ENCODE measurements around the gene LIPF. TPM values are rescaled to one million over a fixed set of nuclear protein-coding genes. Genes with fewer than 3 reads are reported as not detected.
"Not testable (repeated sequence)": the region's sequence is repeated elsewhere in the genome, so short reads cannot be mapped to it uniquely, and the experiment has no call there.

The LIPF gene
- total and polyA plus RNA-seq, 2 experiments from 2014 or later = not detected

GRCh38 chr10:88660598-88660884 lies 3.7 kb upstream of the LIPF start:
- H3K27ac ChIP-seq = no peak overlapping the region
- H3K27me3 ChIP-seq = no peaks in the 10 kb centered on the region
- no peaks in the 10 kb centered on the region for H3K9me3 ChIP-seq (ENCODE audit: low read depth)
- H3K36me3 ChIP-seq = no peaks in the 10 kb centered on the region
- no peak for DNase-seq (ENCODE audit: low read depth in 1 of 2, low spot score in 1 of 2)
- no peak for TF ChIP-seq CTCF (IDR thresholded peaks at IDR 0.05; ENCODE audit: low read depth, low read length)
- peaks cover 8% of the 10 kb centered on the region for H3K4me1 ChIP-seq (ENCODE audit: low read depth)
- no peak overlapping the region for H3K4me3 ChIP-seq

- no peak for TF ChIP-seq CTCF (IDR thresholded peaks at IDR 0.05; ENCODE audit: low read depth, low read length)
- Histone ChIP-seq H3K4me3 (no peak overlapping the region), H3K27me3 (no peaks in the 10 kb centered on the region), H3K4me1 (ENCODE audit: low read depth) (peaks cover 8% of the 10 kb centered on the region), H3K27ac (no peak overlapping the region), H3K36me3 (no peaks in the 10 kb centered on the region), H3K9me3 (ENCODE audit: low read depth) (no peaks in the 10 kb centered on the region)
- DNase-seq (ENCODE audit: low read depth in 1 of 2, low spot score in 1 of 2) = peak in 1 of 2 donors; percentile 15
These were observed 3.2 kb upstream of the LIPF start for GRCh38 chr10:88661018-88661417.

- no peak overlapping the region for H3K4me3 ChIP-seq
- H3K36me3 ChIP-seq = no peaks in the 10 kb centered on the region
- H3K27ac ChIP-seq = no peak overlapping the region
- H3K9me3 ChIP-seq (ENCODE audit: low read depth) = no peaks in the 10 kb centered on the region
- TF ChIP-seq CTCF (IDR thresholded peaks at IDR 0.05; ENCODE audit: low read depth, low read length) = no peak
- no peaks in the 10 kb centered on the region for H3K27me3 ChIP-seq
- peaks cover 8% of the 10 kb centered on the region for H3K4me1 ChIP-seq (ENCODE audit: low read depth)
- DNase-seq (ENCODE audit: low read depth in 1 of 2, low spot score in 1 of 2) = no peak
These were observed 2.7 kb upstream of the LIPF start for GRCh38 chr10:88661577-88661976.

GRCh38 chr10:88663153-88663552 lies 1.1 kb upstream of the LIPF start:
- not testable (repeated sequence) for H3K4me1 ChIP-seq (ENCODE audit: low read depth); H3K27me3 ChIP-seq; H3K4me3 ChIP-seq; H3K36me3 ChIP-seq; H3K9me3 ChIP-seq (ENCODE audit: low read depth); H3K27ac ChIP-seq; DNase-seq (ENCODE audit: low read depth in 1 of 2, low spot score in 1 of 2)

GRCh38 chr10:88668465-88668864 lies 4.2 kb downstream of the LIPF start:
- no peaks in the 10 kb centered on the region for H3K9me3 ChIP-seq (ENCODE audit: low read depth)
- no peaks in the 10 kb centered on the region for H3K4me1 ChIP-seq (ENCODE audit: low read depth)
- H3K27ac ChIP-seq = no peak overlapping the region
- TF ChIP-seq CTCF (IDR thresholded peaks at IDR 0.05; ENCODE audit: low read depth, low read length) = no peak
- no peak overlapping the region for H3K4me3 ChIP-seq
- no peak for DNase-seq (ENCODE audit: low read depth in 1 of 2, low spot score in 1 of 2)
- no peaks in the 10 kb centered on the region for H3K36me3 ChIP-seq
- no peaks in the 10 kb centered on the region for H3K27me3 ChIP-seq

GRCh38 chr10:88670497-88670896 lies 6.3 kb downstream of the LIPF start:
- TF ChIP-seq CTCF (IDR thresholded peaks at IDR 0.05; ENCODE audit: low read depth, low read length) = no peak
- no peaks in the 10 kb centered on the region for H3K27me3 ChIP-seq
- no peak overlapping the region for H3K27ac ChIP-seq
- no peaks in the 10 kb centered on the region for H3K36me3 ChIP-seq
- no peak overlapping the region for H3K4me3 ChIP-seq
- no peak for DNase-seq (ENCODE audit: low read depth in 1 of 2, low spot score in 1 of 2)
- H3K9me3 ChIP-seq (ENCODE audit: low read depth) = no peaks in the 10 kb centered on the region
- H3K4me1 ChIP-seq (ENCODE audit: low read depth) = no peaks in the 10 kb centered on the region
